ENCODE results near the gene TMEM181. TPM values are rescaled to one million over a fixed set of nuclear protein-coding genes. Genes with fewer than 3 reads are reported as not detected.
"Not testable (repeated sequence)": the region's sequence is repeated elsewhere in the genome, so short reads cannot be mapped to it uniquely, and the experiment has no call there.

The TMEM181 gene
- total RNA-seq, 1 donor from 2014 or later: 27.4 TPM

- no peak for DNase-seq (ENCODE audit: low spot score)
Measured at GRCh38 chr6:158621694-158622544, 62.0 kb downstream of the TMEM181 start.

- no peak for DNase-seq (ENCODE audit: low spot score)
Measured at GRCh38 chr6:158622545-158623190, 62.8 kb downstream of the TMEM181 start.

- no peak for DNase-seq (ENCODE audit: low spot score)
Measured at GRCh38 chr6:158624684-158625682, 65.1 kb downstream of the TMEM181 start.

- DNase-seq (ENCODE audit: low spot score): no peak
Measured at GRCh38 chr6:158625881-158626305, 66.0 kb downstream of the TMEM181 start.

GRCh38 chr6:158626360-158627167 is 66.7 kb downstream of the TMEM181 start:
- no peak for DNase-seq (ENCODE audit: low spot score)

GRCh38 chr6:158627168-158627939 is 67.5 kb downstream of the TMEM181 start:
- no peak for DNase-seq (ENCODE audit: low spot score)

GRCh38 chr6:158627940-158628211 is 68.0 kb downstream of the TMEM181 start:
- no peak for DNase-seq (ENCODE audit: low spot score)

- no peak for DNase-seq (ENCODE audit: low spot score)
Measured at GRCh38 chr6:158628542-158628941, 68.7 kb downstream of the TMEM181 start.

GRCh38 chr6:158629367-158630221 is 69.7 kb downstream of the TMEM181 start:
- DNase-seq (ENCODE audit: low spot score): no peak

GRCh38 chr6:158630938-158631616 is 71.2 kb downstream of the TMEM181 start:
- no peak for DNase-seq (ENCODE audit: low spot score)

GRCh38 chr6:158631678-158632537 is 72.0 kb downstream of the TMEM181 start:
- DNase-seq (ENCODE audit: low spot score): no peak

GRCh38 chr6:158632538-158633119 is 72.7 kb downstream of the TMEM181 start:
- DNase-seq (ENCODE audit: low spot score): not testable (repeated sequence)

GRCh38 chr6:158633127-158633526 is 73.2 kb downstream of the TMEM181 start:
- no peak for DNase-seq (ENCODE audit: low spot score)

GRCh38 chr6:158634695-158635426 is 75.0 kb downstream of the TMEM181 start:
- DNase-seq (ENCODE audit: low spot score): no peak

- no peak for DNase-seq (ENCODE audit: low spot score)
Measured at GRCh38 chr6:158635427-158636073, 75.7 kb downstream of the TMEM181 start.

- no peak for DNase-seq (ENCODE audit: low spot score)
Measured at GRCh38 chr6:158636778-158637177, 76.9 kb downstream of the TMEM181 start.

Data from umbilical cord (tissue), 2 donors.